HG02759 (cell line): ENCODE results near the gene POMT2.
"Not testable (repeated sequence)": the region's sequence is repeated elsewhere in the genome, so short reads cannot be mapped to it uniquely, and the experiment has no call there.

Experiments
- ATAC-seq: cut with Tn5 transposase; IDR thresholded peaks from one replicate; pipeline ENCODE4 v1.9.1; 2021; ENCODE audit warnings: mild to moderate bottlenecking, moderate library complexity; ENCODE audit not compliant: unreplicated experiment

The POMT2 gene

GRCh38 chr14:77320238-77320935, at the start of gene POMT2:
POMT2 (minus strand) TSS chr14:77320883; CDS start chr14:77320681, 202 bp downstream.
- peak; percentile 69 for ATAC-seq

- ATAC-seq = no peak
Measured at GRCh38 chr14:77369285-77369684, 48.6 kb upstream of the POMT2 start.

GRCh38 chr14:77364146-77364545, 43.5 kb upstream of the POMT2 start:
- peak; percentile 74 for ATAC-seq

GRCh38 chr14:77359626-77360025, 38.9 kb upstream of the POMT2 start:
- no peak for ATAC-seq

GRCh38 chr14:77356899-77357298, 36.2 kb upstream of the POMT2 start:
- ATAC-seq = no peak

- ATAC-seq = no peak
Measured at GRCh38 chr14:77355811-77356210, 35.1 kb upstream of the POMT2 start.

- ATAC-seq = no peak
Measured at GRCh38 chr14:77353469-77354141, 32.9 kb upstream of the POMT2 start.

- no peak for ATAC-seq
Measured at GRCh38 chr14:77347751-77348150, 27.1 kb upstream of the POMT2 start.

- no peak for ATAC-seq
Measured at GRCh38 chr14:77346495-77346894, 25.8 kb upstream of the POMT2 start.

GRCh38 chr14:77344377-77344996, 23.8 kb upstream of the POMT2 start:
- no peak for ATAC-seq

GRCh38 chr14:77343662-77344061, 23.0 kb upstream of the POMT2 start:
- no peak for ATAC-seq

GRCh38 chr14:77342726-77343397, 22.2 kb upstream of the POMT2 start:
- ATAC-seq = no peak

GRCh38 chr14:77340389-77340788, 19.7 kb upstream of the POMT2 start:
- no peak for ATAC-seq

GRCh38 chr14:77339407-77339806, 18.7 kb upstream of the POMT2 start:
- no peak for ATAC-seq

GRCh38 chr14:77338302-77338701, 17.6 kb upstream of the POMT2 start:
- no peak for ATAC-seq

GRCh38 chr14:77337880-77338279, 17.2 kb upstream of the POMT2 start:
- no peak for ATAC-seq

GRCh38 chr14:77337255-77337654, 16.6 kb upstream of the POMT2 start:
- not testable (repeated sequence) for ATAC-seq

GRCh38 chr14:77335576-77335975, 14.9 kb upstream of the POMT2 start:
- no peak for ATAC-seq

- no peak for ATAC-seq
Measured at GRCh38 chr14:77329872-77330271, 9.2 kb upstream of the POMT2 start.

GRCh38 chr14:77327111-77327510, 6.4 kb upstream of the POMT2 start:
- ATAC-seq = no peak

- no peak for ATAC-seq
Measured at GRCh38 chr14:77325746-77326094, 5.0 kb upstream of the POMT2 start.
